HEK293 (cell line): Measurements from ENCODE around the gene TNFRSF8.

Experiments
- ZNF140 ChIP-seq: fragments of 450-650 bp; formaldehyde crosslinking; IDR thresholded peaks from 2 replicates; pipeline ENCODE4 v1.5.1; 2016; ENCODE audit warnings: missing biosample characterization, missing genetic modification characterization
- ZNF777 ChIP-seq: fragments of 450-650 bp; formaldehyde crosslinking; IDR thresholded peaks from 2 replicates; pipeline ENCODE4 v1.5.1; 2017; ENCODE audit warnings: missing biosample characterization, missing genetic modification characterization, borderline replicate concordance

- TF ChIP-seq ZNF140 (tag by site-specific recombination) (no peak), ZNF777 (tag by site-specific recombination) (no peak)
Measured at GRCh38 chr1:12188115-12188514, 125.0 kb downstream of the TNFRSF8 start.
